HG02981 (cell line): ENCODE results near the gene RSAD1.

ENCODE experiments used
- ATAC-seq: cut with Tn5 transposase; IDR thresholded peaks from one replicate; pipeline ENCODE4 v1.9.1; 2021; ENCODE audit warnings: mild to moderate bottlenecking, moderate library complexity; ENCODE audit not compliant: unreplicated experiment

RSAD1 gene

GRCh38 chr17:50478391-50479381, at the start of gene RSAD1:
TSS of gene RSAD1 (plus strand) at chr17:50478860. CDS start at chr17:50478885, 25 bp downstream.
- peak; percentile 89 for ATAC-seq

GRCh38 chr17:50429793-50430192, 48.9 kb upstream of the RSAD1 start:
- ATAC-seq = no peak

- no peak for ATAC-seq
Measured at GRCh38 chr17:50430821-50431618, 47.6 kb upstream of the RSAD1 start.

- ATAC-seq = no peak
Measured at GRCh38 chr17:50432125-50432762, 46.4 kb upstream of the RSAD1 start.

- no peak for ATAC-seq
Measured at GRCh38 chr17:50437409-50437808, 41.3 kb upstream of the RSAD1 start.

- no peak for ATAC-seq
Measured at GRCh38 chr17:50439008-50439407, 39.7 kb upstream of the RSAD1 start.

- ATAC-seq = no peak
Measured at GRCh38 chr17:50440172-50440837, 38.4 kb upstream of the RSAD1 start.

- no peak for ATAC-seq
Measured at GRCh38 chr17:50440838-50441829, 37.5 kb upstream of the RSAD1 start.

- ATAC-seq = no peak
Measured at GRCh38 chr17:50443505-50443974, 35.1 kb upstream of the RSAD1 start.

GRCh38 chr17:50444841-50445715, 33.6 kb upstream of the RSAD1 start:
- ATAC-seq = no peak

GRCh38 chr17:50445730-50446325, 32.8 kb upstream of the RSAD1 start:
- no peak for ATAC-seq

- ATAC-seq = no peak
Measured at GRCh38 chr17:50447870-50448595, 30.6 kb upstream of the RSAD1 start.

GRCh38 chr17:50448643-50449042, 30.0 kb upstream of the RSAD1 start:
- no peak for ATAC-seq

GRCh38 chr17:50451943-50452629, 26.6 kb upstream of the RSAD1 start:
- no peak for ATAC-seq

GRCh38 chr17:50452630-50453300, 25.9 kb upstream of the RSAD1 start:
- no peak for ATAC-seq

GRCh38 chr17:50453901-50454300, 24.8 kb upstream of the RSAD1 start:
- ATAC-seq = no peak
